AG04450 (cell line): Measurements from ENCODE around the gene PGLYRP3. TPM values are rescaled to one million over a fixed set of nuclear protein-coding genes. Genes with fewer than 3 reads are reported as not detected.

Source experiments
- CTCF ChIA-PET: fragments of 300-600, 350-600 bp; formaldehyde crosslinking; extraction: SDS; loops from one replicate; lab custom pipeline; 2022; ENCODE audit warnings: antibody characterized with exemption, inconsistent platforms; lab: Charles Lee
- POLR2A ChIA-PET: fragments of 350-600 bp; formaldehyde crosslinking; extraction: SDS; loops from one replicate; lab custom pipeline; 2021; ENCODE audit warnings: antibody characterized with exemption, inconsistent platforms; lab: Yijun Ruan, JAX
- DNase-seq: peaks from one replicate; pipeline ENCODE4 v3.0.0-alpha.2; 2011; ENCODE audit warnings: low read depth, low spot score
- H3K27ac ChIP-seq: one replicate; pipeline ENCODE4 v1.5.1; 2012; ENCODE audit warnings: low read depth, low read length, control low read depth
- H3K27me3 ChIP-seq: one replicate; pipeline ENCODE4 v1.6.0; 2012; ENCODE audit warnings: low read length; ENCODE audit not compliant: control insufficient read depth, insufficient read depth
- H3K4me3 ChIP-seq: 2 replicates; pipeline ENCODE4 v1.5.1; 2011; ENCODE audit warnings: mild to moderate bottlenecking, low read depth, low read length, control low read depth
- H3K9me3 ChIP-seq: 2 replicates; pipeline ENCODE4 v1.5.1; 2012; ENCODE audit warnings: low read length; ENCODE audit not compliant: control insufficient read depth, insufficient read depth
- CTCF ChIP-seq: IDR thresholded peaks from 2 replicates; pipeline ENCODE4 v1.5.1; 2011; ENCODE audit warnings: low read depth, low read length, control low read depth, inconsistent platforms
- polyA plus RNA-seq: library from polyadenylated mRNA; depleted of rRNA; stranded (reverse); fragments of >200 nt; gene quantifications from 2 replicates; pipeline ENCODE4 v1.2.3, GENCODE V29; 2011

PGLYRP3 gene
- polyA plus RNA-seq, 1 experiment = not detected

DNA sequence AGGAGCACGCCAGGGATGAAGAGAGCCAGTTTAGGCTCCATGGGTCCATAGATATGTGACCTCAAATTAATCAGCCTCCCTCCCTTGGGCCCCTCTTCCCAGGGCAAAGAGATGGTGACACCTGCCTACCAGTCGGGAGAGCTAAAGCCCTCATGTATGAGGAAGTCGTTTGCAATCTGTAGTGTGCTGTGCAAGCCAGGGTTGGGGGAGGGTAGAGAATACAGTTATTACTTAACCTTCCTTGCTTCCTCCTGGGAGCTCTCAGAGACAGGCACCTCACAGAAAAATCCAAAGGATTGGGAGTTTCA lies 31.9 kb upstream of the PGLYRP3 start:
- POLR2A ChIA-PET = no interaction called here
- no peak overlapping the region for H3K27ac ChIP-seq
- no peak for TF ChIP-seq CTCF
- H3K4me3 ChIP-seq = no peak overlapping the region
- CTCF ChIA-PET = no interaction called here
- no peak for DNase-seq
- H3K9me3 ChIP-seq = no peaks in the 10 kb centered on the region
- H3K27me3 ChIP-seq = peaks cover 9% of the 10 kb centered on the region

GRCh38 chr1:153343811-153344717 lies 31.3 kb upstream of the PGLYRP3 start:
- ChIA-PET CTCF (interaction anchor here (4.0 kb wide), 1 partner anchor 8 kb away, joined by 16 read pairs; no protein-coding TSS in a partner anchor), POLR2A (no interaction called here)
- H3K4me3 ChIP-seq = no peak overlapping the region

GRCh38 chr1:153343040-153343681 lies 30.4 kb upstream of the PGLYRP3 start:
- no peaks in the 10 kb centered on the region for H3K9me3 ChIP-seq
- POLR2A ChIA-PET = no interaction called here
- CTCF ChIA-PET = interaction anchor here (4.0 kb wide), 1 partner anchor 9 kb away, joined by 16 read pairs; no protein-coding TSS in a partner anchor

More at GRCh38 chr1:153343811-153344717, 31.3 kb upstream of the PGLYRP3 start:
- Histone ChIP-seq H3K27ac (no peak overlapping the region), H3K9me3 (no peaks in the 10 kb centered on the region), H3K27me3 (peaks cover 7% of the 10 kb centered on the region)
- no peak for TF ChIP-seq CTCF
- no peak for DNase-seq

GRCh38 chr1:153342178-153342577 lies 29.4 kb upstream of the PGLYRP3 start:
- Histone ChIP-seq H3K4me3 (no peak overlapping the region), H3K27me3 (peaks cover 5% of the 10 kb centered on the region), H3K9me3 (no peaks in the 10 kb centered on the region), H3K27ac (no peak overlapping the region)
- TF ChIP-seq CTCF = no peak
- CTCF ChIA-PET = interaction anchor here (1.2 to 4.0 kb wide), 2 partner anchors 10 to 12 kb away, joined by 3 to 16 read pairs; no protein-coding TSS in a partner anchor
- no peak for DNase-seq
- POLR2A ChIA-PET = no interaction called here

More at GRCh38 chr1:153343040-153343681, 30.4 kb upstream of the PGLYRP3 start:
- TF ChIP-seq CTCF = no peak
- Histone ChIP-seq H3K27ac (no peak overlapping the region), H3K4me3 (no peak overlapping the region), H3K27me3 (peaks cover 5% of the 10 kb centered on the region)
- no peak for DNase-seq
